OCI-LY7 (cell line): Measurements from ENCODE around the gene PNMA6F.

Experiments used
- CTCF ChIP-seq: fragments of 200-600 bp; sonication (generic); conservative IDR thresholded peaks from 2 replicates; pipeline ENCODE4 v1.5.1; 2014; ENCODE audit warnings: mild to moderate bottlenecking, antibody characterized with exemption, low read length, moderate library complexity, mixed read lengths
- EZH2phosphoT487 ChIP-seq: fragments of 200-600 bp; sonication (generic); IDR thresholded peaks from 2 replicates; pipeline ENCODE4 v1.6.1; 2018; ENCODE audit warnings: low read depth, borderline replicate concordance, mild to moderate bottlenecking, mixed run types, antibody characterized with exemption, low read length, moderate library complexity, mixed read lengths

- TF ChIP-seq CTCF (no peak), EZH2phosphoT487 (no peak)
These were observed 19.8 kb downstream of the PNMA6F start for GRCh38 chrX:153301746-153302145.
